ENCODE results near the gene BNIP1. TPM values are rescaled to one million over a fixed set of nuclear protein-coding genes. Genes with fewer than 3 reads are reported as not detected.
A peak's percentile ranks its signal among the peaks of the same experiment; 100 is the strongest.
"Not testable (repeated sequence)": the region's sequence is repeated elsewhere in the genome, so short reads cannot be mapped to it uniquely, and the experiment has no call there.

Gene BNIP1, protein sequence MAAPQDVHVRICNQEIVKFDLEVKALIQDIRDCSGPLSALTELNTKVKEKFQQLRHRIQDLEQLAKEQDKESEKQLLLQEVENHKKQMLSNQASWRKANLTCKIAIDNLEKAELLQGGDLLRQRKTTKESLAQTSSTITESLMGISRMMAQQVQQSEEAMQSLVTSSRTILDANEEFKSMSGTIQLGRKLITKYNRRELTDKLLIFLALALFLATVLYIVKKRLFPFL
- polyA plus RNA-seq: 10 to 100 TPM; 14.4 to 34.7 (median 32.4) TPM

DNA sequence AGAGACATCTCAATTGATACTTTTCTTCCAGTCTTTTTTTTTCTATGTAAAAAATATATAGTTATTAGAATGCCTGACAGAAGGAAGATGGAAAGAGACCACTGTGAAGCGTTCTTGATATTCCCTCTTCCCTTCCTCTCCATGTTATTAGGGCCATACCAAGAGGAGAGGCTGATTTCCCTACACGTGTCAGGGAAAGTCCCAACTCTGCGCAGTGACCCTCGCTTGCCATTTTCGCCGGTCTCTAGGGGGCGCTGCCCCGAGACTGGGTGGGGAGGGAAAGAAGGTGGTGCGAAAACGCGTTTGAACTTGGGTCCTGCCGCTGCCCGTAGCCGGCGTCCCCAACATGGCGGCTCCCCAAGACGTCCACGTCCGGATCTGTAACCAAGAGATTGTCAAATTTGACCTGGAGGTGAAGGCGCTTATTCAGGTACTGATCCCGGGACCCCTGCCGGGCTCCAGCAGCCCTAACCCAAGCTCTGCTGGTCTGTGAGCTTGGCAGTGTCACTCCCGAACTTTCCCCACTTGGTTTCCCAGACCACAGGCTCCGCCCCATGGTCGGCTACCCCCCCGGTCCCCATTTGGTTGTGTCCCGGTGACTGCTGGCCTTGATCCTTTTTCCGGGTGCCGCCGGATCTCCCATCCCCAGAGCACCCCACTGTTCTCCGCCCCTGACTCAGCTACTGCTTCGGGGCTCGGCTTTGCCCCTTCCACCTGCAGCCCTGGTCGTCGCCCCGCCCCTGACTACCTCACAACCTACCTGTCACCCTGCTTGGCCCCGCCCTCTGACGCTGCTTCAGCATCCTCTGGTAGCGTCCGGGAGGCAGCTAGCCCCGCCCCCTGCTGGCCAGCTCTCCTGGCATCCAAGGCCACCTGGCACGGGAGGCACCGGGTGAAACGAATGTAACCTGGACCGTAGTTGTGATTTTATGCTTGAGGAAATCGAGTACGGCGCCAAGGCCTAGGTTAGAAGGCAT lies at the start of gene BNIP1:
BNIP1 (plus strand) TSS at position 332 of the 977 bp plus-strand sequence; CDS start at position 347, 15 bp downstream.
- Mint-ChIP-seq H3K27me3 (ENCODE audit: low read depth in 3 of 3) (peaks cover 10 to 16% (median 10%) of the 10 kb centered on the region in 3 donors), H3K36me3 (peaks cover 8 to 14% (median 11%) of the 10 kb centered on the region in 3 donors), H3K4me3 (peak within 1 kb of the TSS; percentile 95 to 99 (median 97)), H3K4me1 (peaks cover 13 to 26% of the 10 kb centered on the region in 2 donors), H3K27ac (peak within 1 kb of the TSS; percentile 91 to 99 (median 98)), H3K9me3 (no peaks in the 10 kb centered on the region)
- DNase-seq: peak; percentile 94 to 95 (median 94)

DNA sequence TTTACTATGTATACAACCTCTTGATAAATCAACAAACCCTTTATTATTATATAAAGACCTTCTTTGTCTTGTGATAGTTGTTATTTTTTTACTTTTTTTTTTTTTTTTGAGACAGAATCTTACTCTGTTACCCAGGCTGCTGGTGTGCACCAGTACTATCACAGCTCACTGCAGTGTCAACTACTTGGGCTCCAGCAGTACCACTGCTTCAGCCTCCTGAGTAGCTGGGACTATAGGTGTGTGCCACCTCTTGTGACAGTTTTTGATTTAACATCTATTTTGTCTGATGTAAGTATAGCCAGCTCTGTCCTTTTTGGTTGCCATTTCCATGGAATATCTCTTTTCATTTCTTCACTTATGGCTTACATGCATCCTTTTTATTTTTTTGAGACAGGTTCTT lies 45.5 kb upstream of the BNIP1 start:
- no peak for DNase-seq
- Mint-ChIP-seq H3K4me3 (no peak overlapping the region), H3K4me1 (peaks cover 26 to 59% of the 10 kb centered on the region in 2 donors), H3K9me3 (peaks cover 0 to 8% (median 7%) of the 10 kb centered on the region in 6 donors), H3K36me3 (peaks cover 8 to 21% (median 18%) of the 10 kb centered on the region in 3 donors), H3K27me3 (ENCODE audit: low read depth in 3 of 3) (no peaks in the 10 kb centered on the region), H3K27ac (no peak overlapping the region)

DNA sequence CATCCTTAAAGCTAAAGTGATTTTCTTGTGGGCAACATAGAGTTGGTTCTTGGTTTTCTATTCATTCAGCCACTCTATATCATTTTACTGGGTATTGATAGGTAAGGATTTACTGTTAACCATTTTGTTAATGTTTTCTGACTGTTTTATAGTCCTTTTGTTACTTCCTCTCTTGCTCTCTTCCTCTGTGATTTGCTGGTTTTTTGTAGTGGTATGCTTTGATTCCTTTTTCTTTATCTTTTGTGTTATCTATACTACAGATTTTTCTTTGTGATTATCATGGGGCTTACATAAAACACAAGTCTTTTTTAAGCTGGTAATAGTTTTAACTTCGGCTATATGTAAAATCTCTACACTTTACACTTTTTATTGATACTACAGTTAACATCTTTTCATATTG lies 44.9 kb upstream of the BNIP1 start:
- Mint-ChIP-seq H3K9me3 (peaks cover 0 to 8% (median 7%) of the 10 kb centered on the region in 6 donors), H3K4me1 (peaks cover 28 to 59% of the 10 kb centered on the region in 2 donors), H3K27ac (peak overlapping the region in 2 of 6 donors; percentile 13 to 17), H3K36me3 (peaks cover 8 to 21% (median 18%) of the 10 kb centered on the region in 3 donors), H3K4me3 (no peak overlapping the region), H3K27me3 (ENCODE audit: low read depth in 3 of 3) (no peaks in the 10 kb centered on the region)
- DNase-seq: no peak

DNA sequence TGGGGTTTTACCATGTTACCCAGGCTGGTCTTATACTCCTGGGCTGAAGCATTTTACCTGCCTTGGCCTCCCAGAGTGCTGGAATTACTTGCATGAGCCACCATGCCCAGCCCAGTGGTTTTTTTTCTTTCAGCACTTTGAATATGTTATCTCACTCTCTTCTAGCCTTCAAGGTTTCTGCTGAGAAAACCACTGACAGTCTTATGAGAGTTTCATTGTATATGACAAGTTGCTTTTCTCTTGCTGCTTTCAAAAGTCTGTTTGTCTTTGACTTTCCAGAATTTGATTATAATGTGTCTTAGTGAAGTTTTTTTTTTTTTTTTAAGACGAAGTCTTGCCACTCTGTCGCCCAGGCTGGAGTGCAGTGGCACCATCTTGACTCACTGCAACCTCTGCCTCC lies 43.1 kb upstream of the BNIP1 start:
- Mint-ChIP-seq H3K4me1 (peaks cover 32 to 58% of the 10 kb centered on the region in 2 donors), H3K27ac (no peak overlapping the region), H3K4me3 (no peak overlapping the region), H3K9me3 (peaks cover 0 to 8% (median 7%) of the 10 kb centered on the region in 6 donors), H3K36me3 (peaks cover 8 to 21% (median 18%) of the 10 kb centered on the region in 3 donors), H3K27me3 (ENCODE audit: low read depth in 3 of 3) (no peaks in the 10 kb centered on the region)
- no peak for DNase-seq

DNA sequence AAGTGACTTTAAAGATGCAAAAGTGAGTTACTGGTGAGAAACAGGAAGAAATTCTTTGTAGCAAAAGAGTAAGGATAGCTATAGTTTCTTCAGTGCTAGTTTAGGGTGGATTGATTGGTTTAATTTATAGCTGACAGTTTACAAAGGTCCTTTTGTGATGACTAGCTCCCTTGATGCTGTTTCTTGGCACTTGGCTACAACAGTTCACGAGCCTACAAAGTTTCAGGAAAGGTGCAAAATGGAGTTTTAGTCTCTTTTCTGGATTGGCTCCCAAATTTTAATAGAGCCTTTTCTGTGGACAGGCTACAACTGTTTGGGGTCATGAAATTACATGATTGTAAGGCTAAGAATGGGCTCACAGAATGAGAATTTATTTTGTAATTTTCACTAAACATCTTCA lies 40.9 kb upstream of the BNIP1 start:
- Mint-ChIP-seq H3K9me3 (peaks cover 0 to 8% (median 7%) of the 10 kb centered on the region in 6 donors), H3K4me3 (no peak overlapping the region), H3K4me1 (peaks cover 18 to 54% of the 10 kb centered on the region in 2 donors), H3K27me3 (ENCODE audit: low read depth in 3 of 3) (no peaks in the 10 kb centered on the region), H3K36me3 (peaks cover 8 to 23% (median 19%) of the 10 kb centered on the region in 3 donors), H3K27ac (no peak overlapping the region)
- DNase-seq: no peak

DNA sequence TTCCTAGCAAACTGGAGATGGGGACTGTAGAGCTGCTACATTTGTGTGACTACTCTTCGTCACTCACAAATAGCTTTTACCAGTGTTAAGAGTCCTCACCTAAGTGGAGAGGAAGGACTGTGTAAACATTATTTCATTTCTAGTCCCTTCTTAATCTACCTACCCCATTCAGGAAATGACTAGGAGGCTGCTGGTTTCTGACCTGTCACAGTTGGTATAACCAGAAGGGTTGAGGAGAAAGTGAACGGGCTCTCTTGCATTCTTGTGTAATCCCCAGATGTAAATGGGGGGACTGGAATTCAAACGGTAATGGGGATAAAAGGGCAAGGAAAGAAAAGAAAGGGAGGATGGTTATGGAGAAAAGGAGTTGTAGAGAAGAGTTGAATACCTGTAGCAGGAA lies 35.4 kb upstream of the BNIP1 start:
- DNase-seq: no peak
- H3K9me3 Mint-ChIP-seq: peaks cover 0 to 1% (median 0%) of the 10 kb centered on the region in 6 donors
- H3K27me3 Mint-ChIP-seq (ENCODE audit: low read depth in 3 of 3): no peaks in the 10 kb centered on the region
- H3K27ac Mint-ChIP-seq: peak overlapping the region in 4 of 6 donors; percentile 27 to 84 (median 44)
- H3K4me1 Mint-ChIP-seq: peaks cover 9 to 20% of the 10 kb centered on the region in 2 donors
- no peak overlapping the region for H3K4me3 Mint-ChIP-seq
- peaks cover 11 to 37% (median 21%) of the 10 kb centered on the region in 3 donors for H3K36me3 Mint-ChIP-seq

DNA sequence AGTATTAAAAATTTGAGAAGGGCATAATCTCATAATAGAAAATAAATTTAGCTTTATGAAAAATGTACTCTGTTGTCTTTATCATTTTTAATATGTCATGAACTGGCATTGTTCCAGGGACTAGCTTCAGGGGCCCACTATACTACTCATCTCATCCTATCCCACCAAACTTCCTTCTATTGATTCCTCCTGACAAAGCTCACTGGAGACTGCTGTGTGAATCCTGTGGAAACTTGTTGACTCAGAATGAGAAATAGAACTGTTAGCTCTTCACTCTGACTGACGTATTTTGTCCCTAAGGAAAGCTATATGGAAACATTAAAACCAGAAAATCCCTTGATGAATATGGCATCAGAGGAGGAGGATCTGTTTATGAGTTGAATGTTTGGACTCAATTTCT lies 29.8 kb upstream of the BNIP1 start:
- Mint-ChIP-seq H3K27me3 (ENCODE audit: low read depth in 3 of 3) (peaks cover 0 to 2% (median 0%) of the 10 kb centered on the region in 3 donors), H3K27ac (peak overlapping the region in 2 of 6 donors; percentile 61 to 62), H3K9me3 (peaks cover 0 to 3% (median 0%) of the 10 kb centered on the region in 6 donors), H3K4me3 (no peak overlapping the region), H3K4me1 (peaks cover 0 to 2% of the 10 kb centered on the region in 2 donors), H3K36me3 (peaks cover 25 to 55% (median 30%) of the 10 kb centered on the region in 3 donors)
- DNase-seq: no peak

DNA sequence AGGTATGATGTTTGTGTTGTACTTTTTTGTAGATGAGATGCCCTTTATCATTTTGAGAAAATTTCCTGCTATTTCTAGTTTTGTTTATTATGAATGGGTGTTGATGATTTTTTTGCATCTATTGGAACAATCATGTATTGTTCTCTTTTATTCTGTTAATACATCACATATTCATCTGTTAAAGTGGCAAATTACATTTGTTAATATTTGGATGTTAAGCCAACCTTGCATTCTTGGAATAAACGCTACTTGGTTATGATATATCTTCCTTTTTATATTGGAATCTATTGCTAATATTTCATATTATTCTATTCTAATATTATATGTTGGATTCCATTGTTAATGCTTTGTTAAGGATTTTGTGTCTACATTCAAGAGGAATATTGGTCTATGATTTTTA lies 24.6 kb upstream of the BNIP1 start:
- H3K27ac Mint-ChIP-seq: peak overlapping the region in 1 of 6 donors; percentile 12
- peaks cover 28 to 58% (median 34%) of the 10 kb centered on the region in 3 donors for H3K36me3 Mint-ChIP-seq

DNA sequence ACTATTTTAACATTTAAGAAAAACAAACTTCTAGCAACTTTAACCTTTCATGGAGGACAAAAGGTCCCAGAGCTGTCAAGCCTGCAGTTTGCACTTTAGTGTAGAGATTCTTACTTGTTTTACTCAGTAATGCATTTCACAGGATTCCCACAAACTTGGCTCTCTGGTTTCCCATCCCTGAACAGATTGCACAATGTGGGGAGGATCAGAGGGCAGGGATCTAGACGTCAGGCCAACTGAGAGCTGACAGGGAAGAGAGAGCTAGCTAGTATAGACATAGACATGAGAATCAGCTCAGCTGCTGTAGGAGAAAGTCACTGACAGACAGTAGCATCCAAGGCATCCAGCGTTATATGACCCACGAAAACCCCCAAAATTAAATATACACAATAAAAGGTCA lies 20.9 kb upstream of the BNIP1 start:
- H3K4me1 Mint-ChIP-seq: no peaks in the 10 kb centered on the region
- peaks cover 0 to 2% (median 0%) of the 10 kb centered on the region in 6 donors for H3K9me3 Mint-ChIP-seq
- no peak for DNase-seq
- H3K27ac Mint-ChIP-seq: no peak overlapping the region
- no peak overlapping the region for H3K4me3 Mint-ChIP-seq
- H3K27me3 Mint-ChIP-seq (ENCODE audit: low read depth in 3 of 3): peaks cover 0 to 2% (median 1%) of the 10 kb centered on the region in 3 donors
- H3K36me3 Mint-ChIP-seq: peaks cover 34 to 70% (median 42%) of the 10 kb centered on the region in 3 donors

More for the DNA sequence above, 24.6 kb upstream of the BNIP1 start:
- H3K27me3 Mint-ChIP-seq (ENCODE audit: low read depth in 3 of 3): peaks cover 0 to 2% (median 0%) of the 10 kb centered on the region in 3 donors
- H3K9me3 Mint-ChIP-seq: peaks cover 0 to 2% (median 0%) of the 10 kb centered on the region in 6 donors
- H3K4me3 Mint-ChIP-seq: no peak overlapping the region
- no peaks in the 10 kb centered on the region for H3K4me1 Mint-ChIP-seq
- no peak for DNase-seq

DNA sequence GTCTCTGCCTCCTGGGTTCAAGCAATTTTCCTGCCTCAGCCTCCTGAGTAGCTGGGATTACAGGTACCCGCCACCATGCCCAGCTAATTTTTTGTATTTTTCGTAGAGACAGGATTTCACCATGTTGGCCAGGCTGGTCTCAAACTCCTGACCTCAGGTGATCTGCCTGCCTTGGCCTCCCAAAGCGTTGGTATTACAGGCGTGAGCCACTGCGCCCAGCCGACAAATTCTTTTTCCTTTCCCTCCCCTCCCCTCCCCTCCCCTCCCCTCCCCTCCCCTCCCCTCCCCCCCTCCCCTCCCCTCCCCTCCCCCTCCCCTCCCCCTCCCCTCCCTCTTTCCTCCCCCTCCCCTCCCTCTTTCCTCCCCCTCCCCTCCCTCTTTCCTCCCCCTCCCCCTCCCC lies 12.2 kb upstream of the BNIP1 start:
- peaks cover 11 to 40% (median 16%) of the 10 kb centered on the region in 3 donors for H3K36me3 Mint-ChIP-seq
- not testable (repeated sequence) for H3K27ac Mint-ChIP-seq

DNA sequence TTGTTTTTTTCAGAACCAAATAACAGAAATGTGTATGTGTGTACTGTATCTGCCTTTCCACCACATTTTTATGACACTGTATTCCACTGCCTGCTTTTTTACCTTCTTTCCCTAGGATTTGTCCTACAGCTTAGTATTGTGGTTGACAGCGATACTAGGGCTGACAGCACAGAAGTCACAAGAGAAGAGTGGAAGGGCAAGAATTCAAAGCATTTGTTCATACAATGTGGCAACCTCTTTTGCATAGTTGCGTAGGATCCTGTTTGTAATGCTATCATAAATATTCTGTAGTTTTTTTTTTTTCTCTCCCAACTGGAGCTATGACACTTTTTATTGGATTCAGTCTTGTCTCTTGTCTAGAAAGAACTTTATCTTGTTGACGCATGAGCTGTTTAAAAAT lies 5.6 kb upstream of the BNIP1 start:
- Mint-ChIP-seq H3K36me3 (peaks cover 0 to 23% (median 0%) of the 10 kb centered on the region in 3 donors), H3K27ac (no peak overlapping the region), H3K9me3 (no peaks in the 10 kb centered on the region), H3K4me3 (no peak overlapping the region), H3K4me1 (no peaks in the 10 kb centered on the region), H3K27me3 (ENCODE audit: low read depth in 3 of 3) (peaks cover 0 to 6% (median 0%) of the 10 kb centered on the region in 3 donors)
- DNase-seq: no peak

More for the DNA sequence above, 12.2 kb upstream of the BNIP1 start:
- not testable (repeated sequence) for H3K4me3 Mint-ChIP-seq; H3K9me3 Mint-ChIP-seq; DNase-seq; H3K4me1 Mint-ChIP-seq; H3K27me3 Mint-ChIP-seq (ENCODE audit: low read depth in 3 of 3)

DNA sequence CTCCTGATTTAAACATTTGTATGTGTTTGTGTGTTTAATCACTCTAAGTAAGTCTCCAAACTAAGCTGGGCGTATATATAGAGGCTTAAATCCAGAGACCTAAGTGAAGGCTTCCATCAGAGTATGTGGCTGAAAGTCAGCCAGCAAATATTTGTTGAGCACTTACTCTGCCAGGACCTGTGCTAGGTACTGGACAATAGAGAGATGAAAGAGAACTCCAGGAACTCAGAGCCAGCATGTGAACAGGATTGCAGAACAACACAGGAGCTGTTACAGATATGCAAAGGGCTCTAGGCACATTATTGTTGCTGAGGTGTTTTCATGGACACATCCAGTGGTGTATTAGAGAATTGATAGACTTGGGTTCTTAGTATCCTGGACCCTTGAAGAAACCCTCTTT lies 4.7 kb upstream of the BNIP1 start:
- Mint-ChIP-seq H3K9me3 (no peaks in the 10 kb centered on the region), H3K4me3 (no peak overlapping the region), H3K36me3 (peaks cover 0 to 22% (median 0%) of the 10 kb centered on the region in 3 donors), H3K27ac (peak overlapping the region in 2 of 6 donors; percentile 14 to 31), H3K4me1 (peaks cover 4 to 8% of the 10 kb centered on the region in 2 donors), H3K27me3 (ENCODE audit: low read depth in 3 of 3) (peaks cover 5 to 11% (median 6%) of the 10 kb centered on the region in 3 donors)
- no peak for DNase-seq

DNA sequence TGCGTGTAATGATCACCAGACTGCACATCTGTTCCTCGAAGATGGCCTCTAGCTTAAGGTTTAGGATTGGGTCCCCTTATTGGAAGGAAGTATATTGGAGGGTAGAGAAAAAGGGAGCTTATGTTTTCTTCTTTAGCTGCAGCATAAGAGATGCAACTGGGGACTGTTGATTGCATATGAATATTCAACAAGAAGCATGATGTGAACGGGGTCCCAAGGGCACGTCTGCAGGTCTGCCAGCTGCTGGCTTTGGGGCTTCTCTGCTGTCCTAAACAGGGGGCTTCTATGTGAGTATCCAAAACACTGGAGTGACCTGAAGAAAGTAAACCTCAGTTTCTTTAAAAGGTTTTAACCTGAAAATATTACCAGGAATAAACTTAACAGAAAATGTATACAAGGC lies 3.6 kb upstream of the BNIP1 start:
- DNase-seq: no peak
- peaks cover 10 to 16% (median 10%) of the 10 kb centered on the region in 3 donors for H3K27me3 Mint-ChIP-seq (ENCODE audit: low read depth in 3 of 3)
- no peaks in the 10 kb centered on the region for H3K9me3 Mint-ChIP-seq
- H3K36me3 Mint-ChIP-seq: peaks cover 0 to 16% (median 0%) of the 10 kb centered on the region in 3 donors
- peak overlapping the region in 2 of 6 donors; percentile 8 to 31 for H3K27ac Mint-ChIP-seq
- no peak overlapping the region for H3K4me3 Mint-ChIP-seq
- H3K4me1 Mint-ChIP-seq: peaks cover 12 to 17% of the 10 kb centered on the region in 2 donors

Data from immature natural killer cell (primary cell).